Retinal pigment epithelial cell (primary cell): ENCODE measurements around the gene ACSM4.

Experiments
- DNase-seq: peaks from one replicate; pipeline ENCODE4 v3.0.0-alpha.2; 2010; ENCODE audit warnings: low read depth
- H3K4me3 ChIP-seq: 2 replicates; pipeline ENCODE4 v1.5.1; 2011; ENCODE audit warnings: mild to moderate bottlenecking, low read length, control low read depth, moderate library complexity
- CTCF ChIP-seq: conservative IDR thresholded peaks from 2 replicates; pipeline ENCODE4 v1.5.1; 2011; ENCODE audit warnings: low read depth, low read length, control low read depth, inconsistent platforms

ACSM4 gene

GRCh38 chr12:7302266-7302986 lies 1.4 kb upstream of the ACSM4 start:
- no peak for DNase-seq
- TF ChIP-seq CTCF = no peak
- no peak overlapping the region for H3K4me3 ChIP-seq

- TF ChIP-seq CTCF = no peak
- H3K4me3 ChIP-seq = no peak overlapping the region
- DNase-seq = no peak
Observed at GRCh38 chr12:7303230-7303629, 642 bp upstream of the ACSM4 start.

- TF ChIP-seq CTCF = no peak
- DNase-seq = no peak
- no peak overlapping the region for H3K4me3 ChIP-seq
Observed at GRCh38 chr12:7304456-7304855, 584 bp downstream of the ACSM4 start.

- no peak for TF ChIP-seq CTCF
- H3K4me3 ChIP-seq = no peak overlapping the region
- DNase-seq = no peak
Observed at GRCh38 chr12:7310070-7310469, 6.2 kb downstream of the ACSM4 start.

- DNase-seq = no peak
- no peak for TF ChIP-seq CTCF
- H3K4me3 ChIP-seq = no peak overlapping the region
Observed at GRCh38 chr12:7319930-7320329, 16.1 kb downstream of the ACSM4 start.

- no peak for TF ChIP-seq CTCF
- no peak overlapping the region for H3K4me3 ChIP-seq
- no peak for DNase-seq
Observed at GRCh38 chr12:7321624-7322023, 17.8 kb downstream of the ACSM4 start.

- DNase-seq = no peak
- H3K4me3 ChIP-seq = no peak overlapping the region
- no peak for TF ChIP-seq CTCF
Observed at GRCh38 chr12:7322599-7322998, 18.7 kb downstream of the ACSM4 start.
